Brain pericyte (primary cell): ENCODE measurements around the gene TTLL11.
"Not testable (repeated sequence)": the region's sequence is repeated elsewhere in the genome, so short reads cannot be mapped to it uniquely, and the experiment has no call there.

Source experiments
- DNase-seq: peaks from one replicate; pipeline ENCODE4 v3.0.0-alpha.2; 2012; ENCODE audit warnings: low read depth, low spot score

The TTLL11 gene

DNA sequence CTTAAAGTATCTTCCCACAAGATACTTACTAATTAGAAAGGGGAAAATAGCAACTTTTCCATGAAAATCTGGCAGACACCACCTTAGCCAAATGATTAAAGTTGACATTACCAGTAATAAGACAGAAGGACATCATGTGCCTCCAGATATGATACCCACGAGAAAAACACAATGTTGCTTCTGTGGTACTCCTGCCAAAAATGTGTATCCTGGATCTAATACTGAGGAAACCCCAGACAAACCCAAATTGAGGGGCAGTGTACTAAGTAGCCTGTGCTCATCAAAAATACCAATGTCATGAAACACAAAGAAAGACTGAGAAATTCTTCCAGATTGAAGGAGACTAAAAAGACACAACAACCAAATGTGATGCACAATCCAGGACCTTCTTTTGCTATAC, 85.3 kb downstream of the TTLL11 start:
- no peak for DNase-seq

DNA sequence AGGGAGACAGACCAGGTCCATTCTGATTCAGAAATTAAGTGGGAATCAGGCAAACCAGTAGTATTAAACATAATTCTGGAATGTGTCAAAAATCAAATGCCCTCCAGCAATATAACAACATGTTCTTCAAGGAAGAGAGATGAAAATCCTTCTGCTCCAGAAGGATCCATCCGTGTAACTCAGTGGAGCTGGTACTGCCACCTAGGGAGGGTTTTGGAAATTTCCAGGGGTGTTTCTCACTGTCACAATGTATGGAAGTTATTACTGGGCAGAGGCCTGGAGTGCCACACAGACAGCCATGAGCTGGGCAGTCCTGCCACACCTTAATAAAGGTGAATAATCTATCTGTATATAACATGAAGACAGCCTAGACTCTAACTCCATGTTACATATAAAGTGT, 87.5 kb downstream of the TTLL11 start:
- DNase-seq = no peak

GRCh38 chr9:122004589-122004988, 88.5 kb downstream of the TTLL11 start:
- no peak for DNase-seq

GRCh38 chr9:122001491-122002201, 91.5 kb downstream of the TTLL11 start:
- no peak for DNase-seq

GRCh38 chr9:122000526-122000925, 92.6 kb downstream of the TTLL11 start:
- DNase-seq = not testable (repeated sequence)

GRCh38 chr9:121999556-121999955, 93.6 kb downstream of the TTLL11 start:
- no peak for DNase-seq

GRCh38 chr9:121998513-121999049, 94.5 kb downstream of the TTLL11 start:
- no peak for DNase-seq

DNA sequence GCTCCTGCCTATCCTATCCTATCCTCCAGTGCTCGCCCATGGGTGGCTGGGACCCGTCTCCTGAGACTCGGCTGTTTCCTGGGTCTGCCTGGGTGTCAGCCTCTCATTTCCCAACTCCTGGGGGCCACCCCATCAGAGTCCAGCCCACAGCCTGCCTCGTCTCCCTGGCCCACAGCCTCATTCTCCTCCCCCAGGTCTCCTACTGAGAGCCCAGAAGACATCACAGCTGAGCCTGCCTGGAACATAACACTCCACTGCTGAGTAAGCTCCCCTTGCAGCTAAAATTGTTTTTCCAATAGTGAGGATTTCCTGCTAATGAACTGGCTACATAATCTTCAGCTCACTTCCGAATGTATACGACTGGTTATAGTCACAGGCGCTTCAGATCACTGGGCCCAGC, 95.3 kb downstream of the TTLL11 start:
- DNase-seq = peak; percentile 31

DNA sequence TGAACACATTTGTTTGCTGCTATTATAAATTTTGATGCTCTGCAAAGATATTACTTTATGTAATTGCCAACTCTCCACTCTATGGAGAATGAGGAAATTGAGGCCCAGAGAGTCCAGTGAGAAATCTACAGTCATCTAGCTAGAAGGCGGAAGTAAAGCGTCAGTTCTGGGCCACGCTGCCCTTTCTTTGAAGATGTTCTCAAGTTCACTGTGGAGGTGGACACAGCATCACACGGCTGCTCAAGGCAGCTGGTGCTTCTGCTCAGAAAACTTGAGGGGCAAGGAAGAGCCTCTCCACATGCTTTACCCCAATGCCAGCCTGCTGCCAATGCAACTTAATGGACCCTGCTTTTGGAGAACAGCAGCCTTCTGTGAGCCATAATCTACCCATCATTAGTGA, 96.3 kb downstream of the TTLL11 start:
- no peak for DNase-seq

- no peak for DNase-seq
These were observed 97.1 kb downstream of the TTLL11 start for GRCh38 chr9:121995997-121996396.

GRCh38 chr9:121992571-121993212, 100.4 kb downstream of the TTLL11 start:
- DNase-seq = peak; percentile 47

- DNase-seq = no peak
These were observed 101.8 kb downstream of the TTLL11 start for GRCh38 chr9:121991307-121991661.

DNA sequence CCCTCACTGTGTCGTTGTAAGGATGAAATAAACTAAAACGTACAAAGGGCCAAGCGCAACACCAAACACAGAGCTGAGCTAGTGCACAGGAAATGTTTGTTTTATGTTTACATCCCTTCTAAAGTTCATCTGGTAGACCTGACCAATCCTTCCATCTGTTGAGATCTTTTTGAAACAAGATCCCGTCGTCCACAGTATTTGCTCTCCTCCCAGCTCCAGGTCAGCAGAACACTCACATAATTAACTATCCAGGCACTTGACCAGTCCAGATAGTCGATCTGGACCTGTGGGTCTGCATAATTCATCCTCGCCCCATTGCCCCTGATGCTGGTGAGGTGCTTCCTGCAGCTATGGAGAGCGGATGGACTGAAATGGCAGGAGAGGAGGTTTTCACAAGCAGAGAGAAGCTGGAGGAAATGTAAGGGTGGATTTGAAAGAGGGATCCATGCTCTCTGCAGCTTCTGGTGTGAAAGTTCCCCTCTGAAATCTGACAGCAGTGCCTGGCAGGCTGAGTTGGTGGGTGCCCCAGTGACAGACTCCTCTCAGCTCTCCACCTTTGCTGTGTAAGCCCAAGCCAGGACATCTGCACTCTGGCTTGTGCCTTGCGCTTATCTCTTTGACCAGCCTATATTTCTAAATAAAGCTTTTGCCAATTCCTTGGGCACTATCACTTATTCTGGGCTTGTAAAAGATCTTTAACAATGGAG, 102.4 kb downstream of the TTLL11 start:
- DNase-seq = no peak

DNA sequence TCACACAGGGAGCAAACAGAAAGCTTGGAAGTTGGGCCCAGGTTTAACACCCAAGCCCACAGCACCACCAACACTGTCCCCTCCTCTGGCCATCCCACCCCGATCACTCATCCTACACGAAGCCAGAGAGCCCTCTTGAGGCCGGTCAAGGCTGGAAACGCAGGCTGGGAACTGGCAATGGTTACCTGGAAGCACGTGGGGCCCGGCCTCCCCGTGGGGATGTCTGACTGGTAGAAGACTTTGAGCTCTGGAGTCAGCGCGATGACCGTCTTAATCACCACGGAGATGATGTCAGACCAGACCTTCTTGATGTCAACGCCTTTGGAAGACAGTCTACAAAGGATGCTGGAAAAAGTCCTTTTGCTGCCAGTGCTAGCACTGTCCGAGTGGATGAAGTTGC, 104.1 kb downstream of the TTLL11 start:
- no peak for DNase-seq

DNA sequence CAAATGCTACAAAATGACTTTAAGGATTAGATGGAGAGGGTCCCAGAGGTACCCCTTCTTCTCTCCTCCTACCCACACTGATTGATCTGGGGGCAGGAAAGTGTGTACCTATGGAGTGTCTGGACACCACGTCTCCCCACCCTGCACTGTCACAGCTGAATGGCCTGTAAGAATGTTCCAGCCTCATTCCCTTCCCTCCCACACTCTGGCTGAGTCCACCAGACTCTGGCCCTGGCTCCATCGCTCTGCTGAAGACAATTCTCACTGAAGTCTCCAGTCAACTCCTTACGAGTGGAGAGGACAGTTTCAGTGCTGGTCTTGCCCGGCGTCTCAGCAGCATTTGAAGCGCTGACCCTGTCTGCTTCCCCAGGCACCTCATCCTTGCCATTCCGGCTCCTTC, 105.8 kb downstream of the TTLL11 start:
- no peak for DNase-seq

DNA sequence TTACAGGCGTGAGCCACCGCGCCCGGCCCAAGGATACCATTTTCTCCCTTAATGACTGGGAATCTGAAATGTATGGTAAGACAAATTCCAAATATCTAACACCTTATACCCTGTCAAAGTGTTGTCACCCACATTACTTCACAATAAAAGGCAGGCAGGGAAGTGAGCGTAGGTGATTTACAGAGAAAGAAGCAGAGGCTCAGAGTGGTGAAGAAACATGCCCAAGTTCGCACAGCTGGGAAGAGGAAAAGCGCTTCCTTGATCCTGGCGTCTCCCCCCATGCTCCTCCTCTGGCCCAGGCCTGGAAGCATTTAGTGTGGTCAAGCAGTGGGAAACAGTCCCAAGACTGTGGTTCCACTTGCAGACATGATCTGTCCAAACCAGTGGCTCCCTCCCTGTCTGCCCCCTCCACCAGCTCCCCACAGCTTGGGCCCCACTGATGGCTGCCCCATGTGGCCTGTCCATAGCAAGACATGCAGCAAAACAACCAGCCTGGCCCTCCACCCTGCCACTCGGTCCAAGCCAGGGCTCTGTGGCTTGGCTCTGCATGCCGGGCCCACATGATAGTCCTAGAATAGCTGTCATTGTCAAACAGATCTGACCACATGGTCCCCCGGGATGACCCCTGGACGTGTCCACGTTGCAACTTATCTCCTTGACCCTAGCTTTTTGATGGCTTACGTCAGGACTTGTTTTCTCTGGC, 107.2 kb downstream of the TTLL11 start:
- no peak for DNase-seq

- DNase-seq = no peak
These were observed 108.2 kb downstream of the TTLL11 start for GRCh38 chr9:121984726-121985402.

- DNase-seq = no peak
These were observed 109.4 kb downstream of the TTLL11 start for GRCh38 chr9:121983736-121984135.

DNA sequence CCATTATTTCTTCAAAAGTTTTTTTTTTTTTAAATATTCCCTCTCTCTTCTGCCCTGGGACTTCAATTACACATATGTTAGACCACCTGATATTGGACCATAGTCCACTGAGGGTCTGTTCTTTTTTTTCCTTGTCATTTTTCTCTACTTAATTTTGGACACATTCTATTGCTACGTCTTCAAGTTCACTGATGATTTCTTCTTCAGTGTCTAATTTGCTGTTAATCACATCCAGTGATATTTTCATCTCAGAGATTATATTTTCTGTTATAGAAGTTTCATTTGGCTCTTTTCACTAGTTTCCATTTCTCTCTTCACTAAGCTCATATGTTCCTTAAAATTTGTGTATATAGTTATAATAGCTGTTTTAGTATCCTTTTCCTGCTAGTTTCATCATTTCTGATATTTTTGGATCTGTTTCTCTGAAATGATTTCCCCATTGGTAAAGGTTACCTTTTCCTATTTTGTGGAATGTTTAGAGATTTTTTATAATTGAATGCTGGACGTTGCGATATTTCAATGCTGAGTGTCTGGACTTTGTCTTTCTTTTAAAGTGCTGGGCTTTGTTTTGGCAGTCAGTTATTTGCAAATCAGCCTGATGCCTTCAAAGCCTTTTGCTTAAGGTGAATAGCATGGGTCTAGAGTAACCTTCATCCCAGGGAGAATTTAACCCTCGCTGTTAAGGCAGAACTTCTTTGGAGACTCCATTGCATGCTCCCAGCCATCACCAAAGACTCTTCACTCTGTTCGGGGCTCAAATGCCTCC, 111.8 kb downstream of the TTLL11 start:
- DNase-seq = no peak

- DNase-seq = not testable (repeated sequence)
These were observed 112.4 kb downstream of the TTLL11 start for GRCh38 chr9:121980665-121981064.

DNA sequence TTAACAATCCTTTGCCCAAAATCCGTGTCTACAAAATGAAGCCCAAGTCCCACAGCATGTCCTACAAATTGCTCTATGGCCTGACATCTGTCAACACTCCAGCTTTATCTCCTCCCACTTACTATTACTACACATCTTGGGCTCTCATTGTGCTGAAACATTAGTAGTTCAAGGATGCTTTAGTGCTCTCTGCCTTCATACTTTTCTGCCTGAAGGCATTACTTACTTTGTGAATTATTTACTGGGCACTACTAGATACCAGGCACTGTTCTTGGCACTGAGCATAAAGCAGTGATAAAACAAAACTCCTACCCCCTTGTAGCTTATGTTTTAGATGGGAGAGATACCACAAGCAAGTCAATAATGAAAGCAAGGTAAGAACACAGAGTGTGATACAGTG, 113.4 kb downstream of the TTLL11 start:
- no peak for DNase-seq
